Stimulated activated naive CD8-positive, alpha-beta T cell treated with anti-CD3 and anti-CD28 coated beads, Interleukin-15, amount 100 ng/mL, for 72 hours (primary cell): ENCODE data around the gene CDH20.

Experiments
- ATAC-seq: fragments of 150-1000 bp; cut with Tn5 transposase; 2 replicates; pipeline ENCODE4 v1.10.0; 2021; ENCODE audit warnings: mild to moderate bottlenecking, moderate library complexity
- DNase-seq, 2 donors: peaks; one replicate each; pipeline ENCODE4 v3.0.0; 2021 to 2022
- H3K27ac Mint-ChIP-seq, 2 donors: one replicate each; pipeline ENCODE4 v1.8.0; 2022; ENCODE audit warnings: mild to moderate bottlenecking in 2 of 2, mixed read lengths in 2 of 2, moderate library complexity in 2 of 2
- H3K27me3 Mint-ChIP-seq: one replicate; pipeline ENCODE4 v1.8.0; 2022; ENCODE audit warnings: mixed read lengths
- H3K4me1 Mint-ChIP-seq: one replicate; pipeline ENCODE4 v1.8.0; 2022; ENCODE audit warnings: mild to moderate bottlenecking, mixed read lengths
- H3K4me3 Mint-ChIP-seq, 2 donors: one replicate each; pipeline ENCODE4 v1.8.0; 2022; ENCODE audit warnings: mild to moderate bottlenecking in 2 of 2, mixed read lengths in 2 of 2, moderate library complexity in 1 of 2
- H3K9me3 Mint-ChIP-seq, 2 donors: one replicate each; pipeline ENCODE4 v1.8.0; 2022; ENCODE audit warnings: mixed read lengths in 2 of 2

Gene CDH20

DNA sequence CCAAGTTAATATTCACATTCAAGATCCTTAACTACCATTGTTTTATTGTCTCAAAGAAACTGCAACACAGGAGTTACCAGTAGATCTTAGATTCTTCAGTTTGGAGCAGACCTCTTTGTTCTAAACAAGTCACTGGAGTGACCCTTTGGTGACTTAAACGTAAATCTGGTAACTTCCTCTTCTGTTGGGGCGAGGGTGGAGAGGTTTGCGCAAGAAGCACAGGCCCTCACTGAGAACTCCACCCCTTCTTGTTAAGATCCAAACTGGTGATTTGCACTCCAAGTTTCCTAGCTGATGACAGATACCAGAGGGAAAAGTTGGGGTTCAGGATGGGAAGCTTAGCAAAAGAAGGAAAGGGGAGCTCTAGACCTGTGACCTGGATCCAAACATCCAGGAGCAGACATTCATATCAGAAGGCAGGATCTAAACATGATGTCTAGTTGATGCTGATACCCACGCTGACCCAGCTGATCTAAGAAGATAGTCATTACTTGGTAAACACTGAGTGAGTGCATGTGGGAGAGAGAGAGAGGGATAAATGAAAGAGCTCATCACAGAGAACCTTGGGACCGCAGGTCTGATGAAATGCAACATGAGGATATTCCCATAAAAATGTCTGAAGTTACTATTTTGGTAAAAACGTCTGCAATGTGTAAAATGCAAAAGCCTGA, 256.0 kb downstream of the CDH20 start:
- no peak for DNase-seq
- H3K4me3 Mint-ChIP-seq, result no peak overlapping the region
- no peaks in the 10 kb centered on the region for H3K9me3 Mint-ChIP-seq
- no peak for ATAC-seq
- peaks cover 42% of the 10 kb centered on the region for H3K27me3 Mint-ChIP-seq
- no peaks in the 10 kb centered on the region for H3K4me1 Mint-ChIP-seq
- no peak overlapping the region for H3K27ac Mint-ChIP-seq

DNA sequence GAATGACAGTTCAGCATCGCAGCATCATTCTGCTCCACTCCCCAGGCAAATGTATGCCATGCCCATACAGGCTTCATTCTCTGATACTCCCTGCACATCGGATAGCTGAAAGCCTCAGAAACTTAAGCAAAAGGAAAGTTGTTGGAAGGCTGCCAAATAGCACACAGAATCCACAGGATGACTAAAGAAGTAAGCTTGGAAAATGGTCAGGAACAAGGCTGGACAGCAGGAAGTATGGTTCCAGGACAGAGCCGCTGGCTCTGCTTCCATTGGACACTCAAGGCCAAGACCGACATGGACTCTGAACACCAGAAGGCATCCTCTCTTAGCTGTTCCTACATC, 256.5 kb downstream of the CDH20 start:
- DNase-seq (no peak), ATAC-seq (peak; percentile 12)
- Mint-ChIP-seq H3K27ac (no peak overlapping the region), H3K4me3 (no peak overlapping the region), H3K27me3 (peaks cover 42% of the 10 kb centered on the region), H3K4me1 (no peaks in the 10 kb centered on the region), H3K9me3 (no peaks in the 10 kb centered on the region)

DNA sequence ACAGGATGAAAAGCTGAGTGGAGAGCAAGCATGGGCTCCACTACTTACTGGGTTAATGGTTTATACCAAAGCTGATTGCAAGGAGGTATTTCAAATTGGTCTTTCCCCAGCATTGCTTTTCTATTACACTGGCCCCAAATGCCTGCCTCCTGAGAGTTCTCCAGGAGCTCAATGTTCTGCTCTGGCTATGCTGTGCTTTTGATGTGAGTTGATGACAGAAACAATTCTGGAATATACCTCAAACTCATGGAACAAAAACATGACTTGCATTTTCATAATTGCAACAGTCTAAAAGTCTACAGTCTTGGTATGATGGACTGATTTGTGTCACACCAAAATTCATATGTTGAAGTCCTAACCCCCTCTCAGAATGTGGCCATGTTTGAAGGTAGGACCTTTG, 258.0 kb downstream of the CDH20 start:
- H3K9me3 Mint-ChIP-seq, result no peaks in the 10 kb centered on the region
- no peaks in the 10 kb centered on the region for H3K4me1 Mint-ChIP-seq
- H3K27me3 Mint-ChIP-seq, result peaks cover 37% of the 10 kb centered on the region
- no peak overlapping the region for H3K27ac Mint-ChIP-seq
- H3K4me3 Mint-ChIP-seq, result no peak overlapping the region
- no peak for ATAC-seq
- DNase-seq, result no peak

DNA sequence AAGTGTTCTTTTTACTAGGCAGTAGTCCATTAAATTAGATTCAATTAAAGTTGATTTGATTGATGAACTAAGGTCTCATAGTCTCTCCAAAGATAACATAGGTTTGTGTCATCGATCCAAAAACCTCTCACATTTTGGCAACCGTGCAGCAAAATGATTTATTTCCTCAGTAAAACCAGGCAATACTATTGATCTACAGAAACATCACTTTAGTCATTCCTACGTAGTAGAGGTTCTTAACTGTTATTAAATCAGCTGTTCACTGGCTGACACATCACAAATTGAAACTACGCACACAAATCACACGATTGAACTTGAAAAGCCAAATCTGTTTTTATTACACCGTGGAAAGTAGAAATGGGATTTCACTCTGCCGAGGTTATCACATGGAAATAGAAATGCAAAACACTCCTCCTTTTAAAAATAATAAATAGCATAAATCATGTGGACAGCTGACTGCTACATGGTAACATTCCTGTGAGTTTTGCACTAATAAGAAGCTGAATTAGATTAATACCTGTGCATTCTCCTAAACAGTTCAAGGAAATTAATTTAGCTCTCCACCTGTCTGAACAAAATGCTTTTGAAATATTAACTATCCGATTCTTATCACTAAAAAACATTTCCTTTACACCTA, 262.5 kb downstream of the CDH20 start:
- H3K27me3 Mint-ChIP-seq, result peaks cover 23% of the 10 kb centered on the region
- H3K9me3 Mint-ChIP-seq, result no peaks in the 10 kb centered on the region
- no peaks in the 10 kb centered on the region for H3K4me1 Mint-ChIP-seq
- ATAC-seq (no peak), DNase-seq (no peak)
- no peak overlapping the region for H3K4me3 Mint-ChIP-seq
- H3K27ac Mint-ChIP-seq, result no peak overlapping the region

DNA sequence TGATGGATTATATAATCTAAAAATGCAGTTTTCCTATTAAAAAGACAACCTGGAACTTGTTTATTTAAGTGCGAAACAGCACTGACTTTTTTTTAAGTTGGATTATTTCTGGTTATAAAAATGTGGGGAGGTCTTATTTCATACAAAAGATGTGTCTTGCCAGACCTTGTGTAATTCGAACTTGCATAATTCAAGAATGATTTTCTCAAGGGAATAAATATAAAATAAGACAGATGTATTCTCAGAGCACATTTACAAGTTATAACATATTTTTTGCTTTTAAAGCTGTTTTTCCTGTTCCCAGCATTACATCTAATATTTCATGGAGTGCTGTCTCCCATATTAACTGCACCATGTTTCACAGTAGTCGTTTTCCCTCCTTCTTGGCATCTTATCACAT, 263.1 kb downstream of the CDH20 start:
- ATAC-seq (no peak), DNase-seq (no peak)
- peaks cover 23% of the 10 kb centered on the region for H3K27me3 Mint-ChIP-seq
- no peak overlapping the region for H3K4me3 Mint-ChIP-seq
- H3K9me3 Mint-ChIP-seq, result no peaks in the 10 kb centered on the region
- no peaks in the 10 kb centered on the region for H3K4me1 Mint-ChIP-seq
- H3K27ac Mint-ChIP-seq, result no peak overlapping the region

DNA sequence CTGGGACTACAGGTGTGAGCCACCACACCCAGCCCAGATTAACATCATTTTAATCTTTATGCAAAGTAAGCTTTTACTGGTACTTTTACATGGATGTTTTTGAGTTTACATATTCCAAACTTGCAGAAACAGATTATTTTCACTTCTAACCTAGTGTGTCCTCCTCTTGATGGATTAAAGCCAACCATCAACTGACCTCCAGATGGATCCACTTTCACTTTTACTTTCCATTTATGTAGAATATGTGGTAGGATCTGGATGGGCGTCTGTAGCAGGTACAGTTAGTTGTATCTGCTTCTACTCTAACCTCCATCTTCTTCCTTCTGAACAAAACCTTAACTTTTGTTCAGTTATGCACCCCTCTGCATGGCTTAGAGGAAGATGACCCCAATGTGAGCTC, 264.1 kb downstream of the CDH20 start:
- ATAC-seq (no peak), DNase-seq (no peak)
- peaks cover 23% of the 10 kb centered on the region for H3K27me3 Mint-ChIP-seq
- H3K4me1 Mint-ChIP-seq, result no peaks in the 10 kb centered on the region
- no peaks in the 10 kb centered on the region for H3K9me3 Mint-ChIP-seq
- no peak overlapping the region for H3K4me3 Mint-ChIP-seq
- H3K27ac Mint-ChIP-seq, result peak overlapping the region in 1 of 2 donors; percentile 77

DNA sequence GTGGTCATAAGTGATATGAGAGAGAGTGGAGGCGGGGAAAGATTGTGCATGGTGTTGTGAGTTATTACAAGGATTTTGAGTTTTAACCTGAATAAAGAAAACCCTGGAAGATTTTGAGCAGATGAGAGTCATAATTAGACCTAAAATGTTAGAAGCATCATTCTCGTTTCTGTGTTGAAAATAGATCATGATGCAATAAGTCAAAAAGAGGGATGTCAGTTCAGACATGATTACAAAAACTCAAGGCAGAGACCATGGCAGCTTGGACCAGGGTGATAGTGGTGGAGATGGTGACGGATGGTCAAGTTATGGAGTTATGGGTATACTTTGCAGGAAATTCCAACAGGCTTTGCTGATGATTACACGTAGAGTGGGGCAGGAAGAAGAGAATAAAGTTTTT, 267.2 kb downstream of the CDH20 start:
- Mint-ChIP-seq H3K4me1 (no peaks in the 10 kb centered on the region), H3K9me3 (no peaks in the 10 kb centered on the region), H3K27me3 (peaks cover 38% of the 10 kb centered on the region), H3K4me3 (no peak overlapping the region), H3K27ac (no peak overlapping the region)
- DNase-seq (no peak), ATAC-seq (no peak)

DNA sequence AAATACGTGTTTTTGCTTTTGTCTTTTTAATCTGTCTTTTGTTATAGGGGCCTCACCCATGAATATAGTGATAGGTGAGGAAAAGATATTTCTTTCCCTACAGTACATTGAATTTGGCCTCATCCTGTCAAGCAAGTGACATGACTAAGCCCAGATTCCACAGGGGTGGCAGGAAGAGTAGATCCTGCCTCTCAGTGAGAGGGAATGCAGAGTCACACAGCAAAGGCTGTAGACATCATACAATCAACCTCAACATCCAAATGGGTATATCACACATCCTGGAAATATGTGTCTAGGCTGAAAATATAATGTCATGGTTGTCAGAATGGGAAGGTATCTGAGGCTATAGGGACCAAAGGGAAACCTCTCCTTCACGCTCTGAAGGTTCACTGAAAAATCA, 269.6 kb downstream of the CDH20 start:
- H3K27me3 Mint-ChIP-seq, result peaks cover 54% of the 10 kb centered on the region
- no peak overlapping the region for H3K27ac Mint-ChIP-seq
- H3K9me3 Mint-ChIP-seq, result no peaks in the 10 kb centered on the region
- H3K4me3 Mint-ChIP-seq, result no peak overlapping the region
- ATAC-seq (no peak), DNase-seq (no peak)
- no peaks in the 10 kb centered on the region for H3K4me1 Mint-ChIP-seq
